GM18499 (cell line): ENCODE measurements around the gene UBN2.

Experiments used
- ATAC-seq: cut with Tn5 transposase; IDR thresholded peaks from one replicate; pipeline ENCODE4 v1.9.1; 2021; ENCODE audit warnings: moderate number of reproducible peaks; ENCODE audit not compliant: insufficient read depth, unreplicated experiment

UBN2 gene

DNA sequence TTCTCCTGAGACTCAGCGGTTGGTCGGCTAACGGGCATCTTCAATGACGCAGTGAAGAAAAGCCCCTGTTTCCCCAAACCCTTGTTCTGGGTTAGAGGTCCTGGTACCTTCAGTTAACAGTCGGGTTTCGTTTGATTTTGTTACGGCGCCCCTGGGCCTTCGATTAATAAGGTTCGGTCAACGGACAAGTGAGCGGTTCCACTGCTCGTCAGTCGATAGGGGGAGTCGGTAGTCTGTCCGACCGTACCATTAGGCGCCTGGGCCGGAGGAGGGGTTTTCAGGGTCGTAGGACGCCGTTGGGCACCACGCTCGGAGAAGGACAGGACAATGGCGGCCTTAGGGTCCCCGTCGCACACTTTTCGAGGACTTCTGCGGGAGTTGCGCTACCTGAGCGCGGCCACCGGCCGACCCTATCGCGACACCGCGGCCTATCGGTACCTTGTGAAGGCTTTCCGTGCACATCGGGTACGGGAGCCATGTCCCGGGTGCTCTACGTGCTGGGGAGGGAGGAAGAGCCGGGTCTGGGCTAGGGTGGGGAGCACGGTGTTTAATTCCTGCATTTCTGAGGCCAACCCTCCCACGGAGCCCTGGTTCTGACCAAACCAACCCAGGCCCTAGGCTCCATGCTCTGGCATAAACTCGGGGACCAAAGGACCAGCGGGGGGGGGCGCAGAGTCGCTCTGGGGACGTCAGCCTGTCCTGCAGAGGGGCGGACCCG is 110.2 kb downstream of the UBN2 start, which contains the start of gene FMC1:
Gene FMC1, plus strand, starts transcription at position 280 of the 718 bp plus-strand sequence. Its CDS starts 48 bp downstream, at position 328.
- ATAC-seq = peak; percentile 27

DNA sequence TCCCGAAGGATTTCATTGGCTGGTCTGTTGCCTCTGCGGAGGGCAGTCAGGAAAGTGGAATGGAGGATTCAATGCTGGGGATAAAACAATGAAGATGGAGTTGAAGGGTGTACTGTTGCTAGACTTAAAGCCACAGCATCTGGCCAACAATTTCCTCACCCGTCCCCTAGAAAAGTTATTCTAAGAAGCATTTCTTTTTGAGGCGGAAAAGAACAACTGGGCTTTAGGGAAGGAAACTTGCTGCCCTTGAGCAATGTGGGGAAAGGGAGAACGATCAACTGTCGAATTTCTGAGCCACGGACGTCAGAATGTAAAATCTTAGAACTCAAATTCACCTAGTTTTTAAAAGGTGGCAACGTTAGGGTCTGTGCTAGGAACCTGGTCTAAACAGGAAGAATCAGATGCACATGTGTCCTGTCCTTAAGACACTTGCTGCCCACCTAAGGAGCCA is 110.8 kb downstream of the UBN2 start:
- ATAC-seq = peak; percentile 21

DNA sequence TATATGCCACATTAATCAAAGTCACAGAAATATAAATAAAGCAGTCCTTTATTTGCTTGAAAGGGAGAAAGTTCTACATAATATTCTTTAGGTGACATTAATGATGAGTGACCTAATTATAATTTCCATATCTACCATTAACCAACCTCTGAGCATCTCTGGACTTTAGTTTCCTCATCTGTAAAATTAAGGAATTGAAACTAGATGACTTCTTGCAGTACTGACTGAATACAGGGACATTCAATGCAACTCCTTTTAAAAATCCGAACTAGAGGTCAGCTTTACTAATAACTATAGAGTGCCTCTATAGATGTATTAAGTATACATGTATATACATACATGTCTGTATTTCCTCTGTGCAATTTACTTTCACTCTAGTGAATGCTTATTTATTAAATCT is 114.0 kb downstream of the UBN2 start:
- ATAC-seq = no peak

DNA sequence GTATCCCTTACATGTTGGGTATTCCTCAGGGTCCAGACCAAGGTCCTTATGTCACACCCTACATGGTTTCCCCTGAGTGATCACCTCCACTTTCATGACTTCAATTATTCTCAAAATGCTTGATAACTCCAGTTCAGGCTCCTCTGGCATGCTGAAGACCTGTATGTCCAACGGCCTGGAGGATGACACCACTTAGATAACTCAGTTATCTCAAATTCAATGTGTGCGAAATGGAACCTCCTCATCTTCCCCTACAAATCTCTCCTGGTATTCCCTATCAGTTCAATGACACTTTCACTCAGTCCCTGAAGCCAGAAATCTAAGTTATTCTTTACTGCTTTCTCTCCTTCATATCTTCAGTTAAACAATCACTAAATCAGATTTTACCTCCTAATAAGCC is 120.0 kb downstream of the UBN2 start:
- ATAC-seq = no peak

DNA sequence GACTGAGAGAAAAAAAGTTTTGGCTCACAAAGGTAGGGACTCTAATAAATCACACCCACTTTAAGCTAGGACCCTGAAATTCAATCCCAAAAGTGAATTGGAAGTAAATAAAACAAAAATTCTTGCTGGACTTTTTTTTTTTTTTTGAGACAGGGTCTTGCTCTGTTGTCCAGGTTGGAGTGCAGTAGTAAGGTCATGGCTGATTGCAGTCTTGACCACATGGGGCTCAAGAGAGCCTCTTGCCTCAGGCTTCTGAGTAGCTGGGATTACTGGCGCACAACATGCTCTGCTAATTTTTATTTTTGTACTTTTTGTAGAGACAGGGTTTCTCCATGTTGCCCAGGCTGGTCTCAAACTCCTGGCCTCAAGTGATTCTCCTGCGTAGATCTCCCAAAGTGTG is 123.7 kb downstream of the UBN2 start:
- ATAC-seq = no peak

DNA sequence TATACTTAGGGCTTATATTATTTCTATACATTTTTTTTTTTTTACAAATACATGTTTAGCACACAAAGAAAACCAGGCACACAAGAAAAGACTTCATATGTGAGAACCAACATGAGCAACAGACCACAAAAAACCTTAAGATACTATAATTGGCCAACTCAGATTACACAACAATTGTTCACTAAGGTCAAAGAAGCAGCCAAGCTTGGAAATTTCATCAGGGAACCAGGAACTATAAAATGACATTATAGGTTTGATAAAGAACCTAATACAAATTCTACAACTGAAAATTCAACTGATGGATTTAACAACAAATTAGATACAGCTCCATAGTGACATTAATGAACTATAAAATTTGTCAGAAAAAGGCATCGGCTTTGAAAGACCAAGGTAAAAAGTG is 124.3 kb downstream of the UBN2 start:
- ATAC-seq = no peak
